ENCODE measurements around the gene THBS1. TPM values are rescaled to one million over a fixed set of nuclear protein-coding genes. Genes with fewer than 3 reads are reported as not detected.
A peak's percentile ranks its signal among the peaks of the same experiment; 100 is the strongest.

The THBS1 gene
- total RNA-seq, 1 experiment from 2014 or later = 305 TPM

DNA sequence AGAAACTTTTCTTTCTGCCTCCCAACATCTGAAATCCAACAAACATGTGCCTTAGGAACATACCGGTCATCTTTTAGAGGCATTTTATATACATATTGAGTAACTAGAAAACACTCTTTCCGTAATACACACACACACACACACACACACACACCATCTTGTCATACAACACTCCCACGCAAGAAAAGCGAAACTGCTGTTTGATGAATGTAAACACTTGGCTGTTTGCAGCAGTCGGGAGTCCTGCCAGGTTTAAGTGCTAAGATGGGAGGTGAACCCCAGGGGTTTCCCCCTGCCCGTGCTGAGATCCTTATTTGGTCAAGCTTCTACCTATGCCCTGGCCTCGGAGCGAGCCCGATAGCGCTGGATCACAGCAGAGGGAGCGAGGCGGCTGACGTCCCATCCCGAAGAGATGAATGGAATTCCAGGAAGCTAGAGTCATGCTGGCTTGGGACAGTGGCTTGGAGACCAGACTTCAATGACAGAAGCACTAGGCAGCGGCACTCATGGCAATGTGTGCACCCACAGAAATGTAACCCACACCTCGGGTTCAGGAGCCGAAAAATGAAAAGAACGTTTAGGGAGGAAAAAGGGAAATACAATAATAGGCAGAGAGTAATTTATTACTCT, 1.3 kb upstream of the THBS1 start:
- peaks cover 40% of the 10 kb centered on the region for H3K4me1 ChIP-seq (ENCODE audit: insufficient read depth, low read length)
- peak; percentile 89 for DNase-seq
- no peaks in the 10 kb centered on the region for H3K27me3 ChIP-seq (ENCODE audit: low read length)
- peak; percentile 48 for ATAC-seq
- H2AFZ ChIP-seq (ENCODE audit: low read length) = peak overlapping the region; percentile 91
- H3K9ac ChIP-seq (ENCODE audit: low read length) = peak overlapping the region; percentile 87
- CTCF ChIA-PET = interaction anchor here (0.5 to 2.2 kb wide), 6 partner anchors 141 to 880 kb away, joined by 3 to 9 read pairs (median 3); no protein-coding TSS in a partner anchor
- peaks cover 26% of the 10 kb centered on the region for H3K36me3 ChIP-seq (ENCODE audit: low read depth, low read length)
- H4K20me1 ChIP-seq (ENCODE audit: low read length) = peaks cover 33% of the 10 kb centered on the region
- peaks cover 8% of the 10 kb centered on the region for H3F3A ChIP-seq (ENCODE audit: low read length, unreplicated experiment)
- H3K4me2 ChIP-seq (ENCODE audit: low read length) = peak overlapping the region; percentile 100
- intact Hi-C loops (cut with micrococcal nuclease) = loop anchor here (1.0 to 10.0 kb wide), 12 partner anchors 48 to 762 kb away; no protein-coding TSS in a partner anchor
- peaks cover 37% of the 10 kb centered on the region for H3K79me2 ChIP-seq (ENCODE audit: low read length)
- TF ChIP-seq CTCF (conservative IDR thresholded peaks at IDR 0.05; ENCODE audit: low read depth, low read length) (no peak), EZH2 (IDR thresholded peaks at IDR 0.05; ENCODE audit: low read length, unreplicated experiment) (no peak), EZH2phosphoT487 (IDR thresholded peaks at IDR 0.05; ENCODE audit: borderline replicate concordance, low read length) (no peak)
- peak overlapping the region; percentile 93 for H3K27ac ChIP-seq (ENCODE audit: low read length)
- H3K9me2 ChIP-seq (replicated peaks; ENCODE audit: low read length) = no peaks in the 10 kb centered on the region
- H3K9me3 ChIP-seq (ENCODE audit: low read length) = no peaks in the 10 kb centered on the region
- POLR2A ChIA-PET (ENCODE audit: unreplicated experiment) = interaction anchor here (1.1 kb wide), 1 partner anchor 454 kb away, joined by 8 read pairs; no protein-coding TSS in a partner anchor
- BruUV-seq (replicated peaks) = TSS peak; percentile 34
- peak overlapping the region; percentile 87 for H3K4me3 ChIP-seq (ENCODE audit: low read length)

- H3K9me2 ChIP-seq (replicated peaks; ENCODE audit: low read length) = no peaks in the 10 kb centered on the region
- peaks cover 31% of the 10 kb centered on the region for H3K36me3 ChIP-seq (ENCODE audit: low read depth, low read length)
- peak overlapping the region; percentile 91 for H2AFZ ChIP-seq (ENCODE audit: low read length)
- no peaks in the 10 kb centered on the region for H3K9me3 ChIP-seq (ENCODE audit: low read length)
- H3K27me3 ChIP-seq (ENCODE audit: low read length) = no peaks in the 10 kb centered on the region
- peak overlapping the region; percentile 100 for H3K4me2 ChIP-seq (ENCODE audit: low read length)
- H3F3A ChIP-seq (ENCODE audit: low read length, unreplicated experiment) = peaks cover 13% of the 10 kb centered on the region
- intact Hi-C loops (cut with micrococcal nuclease) = loop anchor here (1.0 to 5.0 kb wide), 9 partner anchors 47 to 763 kb away; no protein-coding TSS in a partner anchor
- peak; percentile 59 for ATAC-seq
- POLR2A ChIA-PET (ENCODE audit: unreplicated experiment) = interaction anchor here (0.5 to 1.3 kb wide), 5 partner anchors 145 to 455 kb away, joined by 3 to 8 read pairs (median 4); no protein-coding TSS in a partner anchor
- TF ChIP-seq EZH2 (IDR thresholded peaks at IDR 0.05; ENCODE audit: low read length, unreplicated experiment) (no peak), CTCF (conservative IDR thresholded peaks at IDR 0.05; ENCODE audit: low read depth, low read length) (peak; percentile 95), EZH2phosphoT487 (IDR thresholded peaks at IDR 0.05; ENCODE audit: borderline replicate concordance, low read length) (no peak)
- BruUV-seq (replicated peaks) = no TSS peak
- peak; percentile 96 for DNase-seq
- peaks cover 38% of the 10 kb centered on the region for H4K20me1 ChIP-seq (ENCODE audit: low read length)
- H3K79me2 ChIP-seq (ENCODE audit: low read length) = peaks cover 42% of the 10 kb centered on the region
- H3K4me3 ChIP-seq (ENCODE audit: low read length) = peak overlapping the region; percentile 87
- peaks cover 45% of the 10 kb centered on the region for H3K4me1 ChIP-seq (ENCODE audit: insufficient read depth, low read length)
- CTCF ChIA-PET = interaction anchor here (0.6 to 2.2 kb wide), 6 partner anchors 104 to 880 kb away, joined by 3 to 9 read pairs (median 3); no protein-coding TSS in a partner anchor
- peak overlapping the region; percentile 93 for H3K27ac ChIP-seq (ENCODE audit: low read length)
- H3K9ac ChIP-seq (ENCODE audit: low read length) = peak overlapping the region; percentile 87
These were observed 778 bp upstream of the THBS1 start for GRCh38 chr15:39580117-39580484.

Measured in PC-3 (cell line).